Neuronal stem cell (in vitro differentiated cells): Measurements from ENCODE around the gene LPIN3.
A peak's percentile ranks its signal among the peaks of the same experiment; 100 is the strongest.

Experiments used
- DNase-seq: peaks from one replicate; pipeline ENCODE4 v3.0.0-alpha.2; 2013; ENCODE audit warnings: low spot score
- H2AFZ ChIP-seq: one replicate; pipeline ENCODE4 v1.6.1; 2013; ENCODE audit warnings: mild to moderate bottlenecking, low read length, inconsistent platforms
- H2AK5ac ChIP-seq: 2 replicates; pipeline ENCODE4 v1.6.1; 2013; ENCODE audit warnings: low read depth, mild to moderate bottlenecking, inconsistent platforms, low read length, moderate library complexity, mixed read lengths
- H2BK120ac ChIP-seq: 2 replicates; pipeline ENCODE4 v1.6.1; 2013; ENCODE audit warnings: low read depth, mild to moderate bottlenecking, inconsistent platforms, low read length, moderate library complexity, mixed read lengths
- H2BK12ac ChIP-seq: one replicate; pipeline ENCODE4 v1.6.1; 2013; ENCODE audit warnings: low read length, inconsistent platforms
- H2BK15ac ChIP-seq: 2 replicates; pipeline ENCODE4 v1.6.1; 2013; ENCODE audit warnings: mild to moderate bottlenecking, low read length, inconsistent platforms, mixed read lengths
- H2BK5ac ChIP-seq: one replicate; pipeline ENCODE4 v1.6.1; 2013; ENCODE audit warnings: inconsistent platforms, mild to moderate bottlenecking, low read length, moderate library complexity
- H3K14ac ChIP-seq: one replicate; pipeline ENCODE4 v1.6.1; 2013; ENCODE audit warnings: low read length, inconsistent platforms
- H3K18ac ChIP-seq: 2 replicates; pipeline ENCODE4 v1.6.1; 2013; ENCODE audit warnings: low read length, inconsistent platforms
- H3K23ac ChIP-seq: 2 replicates; pipeline ENCODE4 v1.6.1; 2013; ENCODE audit warnings: low read depth, mild to moderate bottlenecking, mixed read lengths, low read length, inconsistent platforms; ENCODE audit not compliant: poor library complexity
- H3K27ac ChIP-seq: replicated peaks from 3 replicates; pipeline ENCODE4 v1.5.1; 2013; ENCODE audit warnings: low read length, inconsistent platforms
- H3K27me3 ChIP-seq, 3 experiments: 2 replicates each; pipeline ENCODE4 v1.6.1; 2013; ENCODE audit warnings: low read length in 3 of 3, mild to moderate bottlenecking in 2 of 3, inconsistent platforms in 1 of 3, low read depth in 1 of 3, mixed read lengths in 1 of 3, moderate library complexity in 1 of 3; ENCODE audit not compliant: control insufficient read depth in 3 of 3, insufficient read depth in 3 of 3
- H3K36me3 ChIP-seq, 2 donors: replicated peaks in 1 of 2; 2 replicates each; pipeline ENCODE4 v1.6.1; 2013; ENCODE audit warnings: low read length in 2 of 2; ENCODE audit not compliant: control insufficient read depth in 2 of 2, insufficient read depth in 2 of 2
- H3K4ac ChIP-seq: 2 replicates; pipeline ENCODE4 v1.6.1; 2013; ENCODE audit warnings: inconsistent platforms, mild to moderate bottlenecking, low read length, moderate library complexity
- H3K4me1 ChIP-seq, 2 donors: 1 replicate in 1 of 2; 2 replicates in 1 of 2; pipeline ENCODE4 v1.6.1; 2013; ENCODE audit warnings: low read length in 2 of 2, low read depth in 1 of 2; ENCODE audit not compliant: control insufficient read depth in 2 of 2, insufficient read depth in 1 of 2
- H3K4me2 ChIP-seq: one replicate; pipeline ENCODE4 v1.6.1; 2013; ENCODE audit warnings: mild to moderate bottlenecking, low read length, inconsistent platforms; ENCODE audit not compliant: insufficient read depth, poor library complexity, severe bottlenecking
- H3K4me3 ChIP-seq, 2 donors: 2 replicates each; pipeline ENCODE4 v1.5.1; 2013; ENCODE audit warnings: low read length in 2 of 2, mild to moderate bottlenecking in 2 of 2, inconsistent platforms in 1 of 2, moderate library complexity in 1 of 2
- H3K79me1 ChIP-seq: one replicate; pipeline ENCODE4 v1.6.1; 2013; ENCODE audit warnings: low read depth, mild to moderate bottlenecking, inconsistent platforms, low read length, moderate library complexity
- H3K9ac ChIP-seq: one replicate; pipeline ENCODE4 v1.6.1; 2013; ENCODE audit warnings: mild to moderate bottlenecking, low read depth, low read length, inconsistent platforms; ENCODE audit not compliant: poor library complexity
- H3K9me3 ChIP-seq, 2 donors: replicated peaks in 1 of 2; 2 replicates each; pipeline versions ENCODE3 to v1.6.1; 2013; ENCODE audit warnings: low read length in 2 of 2, mild to moderate bottlenecking in 2 of 2, inconsistent platforms in 1 of 2, low read depth in 1 of 2, mixed read lengths in 1 of 2, moderate library complexity in 1 of 2; ENCODE audit not compliant: control insufficient read depth in 2 of 2, insufficient read depth in 1 of 2
- H4K8ac ChIP-seq: one replicate; pipeline ENCODE4 v1.6.1; 2013; ENCODE audit warnings: low read depth, mild to moderate bottlenecking, inconsistent platforms, low read length, moderate library complexity
- H4K91ac ChIP-seq: one replicate; pipeline ENCODE4 v1.6.1; 2013; ENCODE audit warnings: low read length, low read depth, mild to moderate bottlenecking, inconsistent platforms; ENCODE audit not compliant: poor library complexity
- WGBS, 2 donors: extraction: QIAGEN DNeasy Blood & Tissue Kit; methylation state at CpG; one replicate each; pipeline ENCODE4 v1.1.7; 2013; ENCODE audit warnings: missing lambda C conversion rate in 2 of 2, mixed read lengths in 1 of 2; ENCODE audit not compliant: insufficient read length in 2 of 2, insufficient replicate concordance in 1 of 2; ENCODE audit errors: extremely low coverage in 2 of 2; 5-methylcytosine and 5-hydroxymethylcytosine counted together

Gene LPIN3

DNA sequence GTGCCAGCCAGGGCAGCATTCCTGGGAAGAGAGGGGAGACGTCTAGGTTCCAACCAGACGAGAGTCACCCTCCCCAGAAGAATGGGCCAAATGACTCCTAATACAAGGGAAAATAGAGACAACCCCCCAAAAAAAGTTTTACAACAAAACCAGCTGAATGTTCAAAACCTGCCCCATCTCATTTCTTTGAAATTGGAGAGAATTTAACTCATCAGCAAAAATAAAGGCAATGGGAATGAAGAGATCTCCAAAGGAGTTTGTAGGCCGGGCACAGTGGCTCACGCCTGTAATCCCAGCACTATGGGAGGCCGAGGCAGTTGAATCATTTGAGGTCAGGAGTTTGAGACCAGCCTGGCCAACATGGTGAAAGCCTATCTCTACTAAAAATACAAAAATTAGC lies 35.7 kb downstream of the LPIN3 start:
- peaks cover 0 to 43% (median 0%) of the 10 kb centered on the region in 3 experiments for H3K27me3 ChIP-seq
- H2BK5ac ChIP-seq = no peak overlapping the region
- H3K27ac ChIP-seq = no peak overlapping the region

GRCh38 chr20:41377275-41377674 lies 36.7 kb downstream of the LPIN3 start:
- Histone ChIP-seq H3K27ac (no peak overlapping the region), H2BK5ac (no peak overlapping the region), H3K36me3 (no peaks in the 10 kb centered on the region), H2AFZ (no peak overlapping the region), H3K4me2 (no peak overlapping the region), H3K9ac (no peak overlapping the region), H3K79me1 (no peaks in the 10 kb centered on the region), H3K4me3 (no peak overlapping the region), H2BK15ac (no peak overlapping the region), H3K18ac (no peak overlapping the region), H4K91ac (no peak overlapping the region), H3K23ac (no peak overlapping the region), H4K8ac (no peak overlapping the region), H3K9me3 (peaks cover 2% of the 10 kb centered on the region in 2 donors), H3K14ac (no peak overlapping the region), H2BK120ac (no peak overlapping the region), H2AK5ac (no peak overlapping the region), H3K4ac (no peak overlapping the region), H2BK12ac (no peak overlapping the region), H3K27me3 (peaks cover 0 to 41% (median 0%) of the 10 kb centered on the region in 3 experiments), H3K4me1 (peaks cover 0 to 10% of the 10 kb centered on the region in 2 donors)
- WGBS, 2 donors = no CpG with 5 or more reads among the region's 6 CpGs
- no peak for DNase-seq

More for the DNA sequence above, 35.7 kb downstream of the LPIN3 start:
- WGBS, 2 donors = no CpG with 5 or more reads among the region's 5 CpGs
- Histone ChIP-seq H3K23ac (no peak overlapping the region), H3K4me2 (no peak overlapping the region), H4K91ac (no peak overlapping the region), H2BK120ac (no peak overlapping the region), H4K8ac (no peak overlapping the region), H2AK5ac (no peak overlapping the region), H3K4me1 (peaks cover 0 to 10% of the 10 kb centered on the region in 2 donors), H3K14ac (no peak overlapping the region), H2AFZ (no peak overlapping the region), H3K9me3 (peaks cover 4% of the 10 kb centered on the region in 2 donors), H3K4ac (no peak overlapping the region), H3K4me3 (no peak overlapping the region), H3K9ac (no peak overlapping the region), H2BK15ac (no peak overlapping the region), H3K79me1 (no peaks in the 10 kb centered on the region), H2BK12ac (no peak overlapping the region), H3K18ac (no peak overlapping the region), H3K36me3 (no peaks in the 10 kb centered on the region)
- DNase-seq = no peak

DNA sequence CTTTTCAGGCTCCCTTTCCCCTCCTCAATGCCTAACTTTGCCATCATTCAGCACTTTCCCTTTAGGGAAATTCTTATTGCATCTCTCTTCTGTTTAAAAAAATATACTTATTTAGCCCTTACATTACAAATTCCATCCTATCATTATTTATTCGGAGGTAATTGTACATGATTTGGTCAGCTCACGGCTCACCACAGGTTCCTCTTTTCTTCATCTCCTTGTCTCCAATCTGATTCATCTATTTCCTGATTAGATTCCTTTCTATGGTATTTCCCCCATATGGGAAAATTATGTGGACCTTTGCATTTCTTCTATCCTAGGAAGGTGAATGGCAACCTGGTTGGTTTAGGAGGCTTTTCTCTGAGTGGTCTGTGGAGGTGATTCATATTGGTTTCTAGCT lies 38.9 kb downstream of the LPIN3 start:
- Histone ChIP-seq H3K4me1 (peaks cover 0 to 4% of the 10 kb centered on the region in 2 donors), H4K8ac (no peak overlapping the region), H2BK12ac (no peak overlapping the region), H3K23ac (no peak overlapping the region), H3K27ac (no peak overlapping the region), H3K79me1 (no peaks in the 10 kb centered on the region), H2AFZ (no peak overlapping the region), H2AK5ac (no peak overlapping the region), H3K9ac (no peak overlapping the region), H2BK15ac (no peak overlapping the region), H2BK5ac (no peak overlapping the region), H3K9me3 (no peaks in the 10 kb centered on the region), H3K27me3 (peaks cover 0 to 33% (median 0%) of the 10 kb centered on the region in 3 experiments), H4K91ac (no peak overlapping the region), H3K4me2 (no peak overlapping the region), H3K4ac (no peak overlapping the region), H3K4me3 (no peak overlapping the region), H3K36me3 (no peaks in the 10 kb centered on the region), H2BK120ac (no peak overlapping the region), H3K14ac (no peak overlapping the region), H3K18ac (no peak overlapping the region)
- no peak for DNase-seq
- WGBS, 2 donors = no CpG with 5 or more reads among the region's 2 CpGs

GRCh38 chr20:41380551-41381193 lies 40.1 kb downstream of the LPIN3 start:
- H3K4me2 ChIP-seq = no peak overlapping the region

More at GRCh38 chr20:41380551-41381193, 40.1 kb downstream of the LPIN3 start:
- H3K27me3 ChIP-seq = peaks cover 0 to 27% (median 0%) of the 10 kb centered on the region in 3 experiments
- no peak overlapping the region for H3K9ac ChIP-seq
- H3K18ac ChIP-seq = peak overlapping the region; percentile 59
- H2BK5ac ChIP-seq = no peak overlapping the region
- H3K27ac ChIP-seq = no peak overlapping the region
- H3K14ac ChIP-seq = no peak overlapping the region
- no peaks in the 10 kb centered on the region for H3K4me1 ChIP-seq
- no peaks in the 10 kb centered on the region for H3K36me3 ChIP-seq
- no CpG with 5 or more reads among the region's 12 CpGs for WGBS, 2 donors
- H4K91ac ChIP-seq = no peak overlapping the region
- H3K79me1 ChIP-seq = no peaks in the 10 kb centered on the region
- H3K4me3 ChIP-seq = no peak overlapping the region
- H2BK12ac ChIP-seq = no peak overlapping the region
- peak overlapping the region; percentile 61 for H2AFZ ChIP-seq
- no peak overlapping the region for H3K23ac ChIP-seq
- H2BK15ac ChIP-seq = no peak overlapping the region
- DNase-seq = no peak
- no peaks in the 10 kb centered on the region for H3K9me3 ChIP-seq
- H2BK120ac ChIP-seq = no peak overlapping the region
- no peak overlapping the region for H3K4ac ChIP-seq
- H4K8ac ChIP-seq = no peak overlapping the region
- no peak overlapping the region for H2AK5ac ChIP-seq
